GM23338 (cell line): ENCODE results near the gene ZDHHC8. TPM values are rescaled to one million over a fixed set of nuclear protein-coding genes. Genes with fewer than 3 reads are reported as not detected.

Experiments
- ATAC-seq: fragments of 200-7000 bp; cut with Tn5 transposase; 3 replicates; pipeline ENCODE4 v1.9.1; 2020
- DNase-seq: peaks from one replicate; pipeline ENCODE4 v3.0.0-alpha.2; 2015; ENCODE audit warnings: low spot score
- H2AFZ ChIP-seq: fragments of 200-600 bp; sonication (generic); 2 replicates; pipeline ENCODE4 v1.8.0; 2016; ENCODE audit warnings: antibody characterized with exemption, mild to moderate bottlenecking, moderate library complexity
- H3F3A ChIP-seq: fragments of 200-600 bp; sonication (generic); replicated peaks from 2 replicates; pipeline ENCODE4 v1.8.0; 2017; ENCODE audit warnings: antibody characterized with exemption, mixed run types, low read depth
- H3K27ac ChIP-seq: fragments of 200-600 bp; sonication (generic); 2 replicates; pipeline ENCODE4 v1.6.1; 2016; ENCODE audit warnings: low read depth
- H3K27me3 ChIP-seq: fragments of 200-600 bp; sonication (generic); 2 replicates; pipeline ENCODE4 v1.8.0; 2016; ENCODE audit warnings: mild to moderate bottlenecking, mixed run types, moderate library complexity; ENCODE audit not compliant: insufficient read depth
- H3K36me3 ChIP-seq: fragments of 200-600 bp; sonication (generic); 2 replicates; pipeline ENCODE4 v1.8.0; 2016; ENCODE audit warnings: mild to moderate bottlenecking; ENCODE audit not compliant: insufficient read depth
- H3K4me1 ChIP-seq: fragments of 200-600 bp; sonication (generic); 2 replicates; pipeline ENCODE4 v1.8.0; 2016; ENCODE audit warnings: mild to moderate bottlenecking, moderate library complexity; ENCODE audit not compliant: insufficient read depth
- H3K4me2 ChIP-seq: fragments of 200-600 bp; sonication (generic); 2 replicates; pipeline ENCODE4 v1.7.1; 2017; ENCODE audit warnings: mixed run types
- H3K4me3 ChIP-seq: fragments of 200-600 bp; sonication (generic); 2 replicates; pipeline ENCODE4 v1.6.1; 2016; ENCODE audit warnings: mixed run types
- H3K79me2 ChIP-seq: fragments of 200-600 bp; sonication (generic); replicated peaks from 2 replicates; pipeline ENCODE4 v1.8.0; 2017; ENCODE audit warnings: mild to moderate bottlenecking; ENCODE audit not compliant: insufficient read depth
- H3K9me2 ChIP-seq: fragments of 200-600 bp; sonication (generic); 2 replicates; pipeline ENCODE4 v1.8.0; 2017; ENCODE audit not compliant: insufficient read depth
- H4K20me1 ChIP-seq: fragments of 200-600 bp; sonication (generic); replicated peaks from 2 replicates; pipeline ENCODE4 v1.8.0; 2017; ENCODE audit warnings: mild to moderate bottlenecking; ENCODE audit not compliant: insufficient read depth
- H3K27ac Mint-ChIP-seq: 2 replicates; pipeline ENCODE4 v1.8.0; 2020; ENCODE audit warnings: inconsistent platforms, mild to moderate bottlenecking, moderate library complexity, mixed read lengths
- H3K27me3 Mint-ChIP-seq: 3 replicates; pipeline ENCODE4 v1.8.0; 2022; ENCODE audit warnings: low read depth, mild to moderate bottlenecking, moderate library complexity, mixed read lengths, inconsistent platforms; ENCODE audit not compliant: insufficient read depth, poor library complexity
- H3K36me3 Mint-ChIP-seq: 3 replicates; pipeline ENCODE4 v1.8.0; 2021; ENCODE audit warnings: low read depth, mild to moderate bottlenecking, inconsistent platforms, moderate library complexity, mixed read lengths
- H3K4me1 Mint-ChIP-seq: 3 replicates; pipeline ENCODE4 v1.8.0; 2020; ENCODE audit warnings: mild to moderate bottlenecking, inconsistent platforms, mixed read lengths
- H3K4me3 Mint-ChIP-seq: 3 replicates; pipeline ENCODE4 v1.8.0; 2021; ENCODE audit warnings: moderate library complexity, mild to moderate bottlenecking, inconsistent platforms, mixed read lengths
- H3K9me3 Mint-ChIP-seq: 3 replicates; pipeline ENCODE4 v1.8.0; 2020; ENCODE audit warnings: moderate library complexity, mild to moderate bottlenecking, inconsistent platforms, mixed read lengths
- JUNB ChIP-seq: IDR thresholded peaks from one replicate; pipeline ENCODE4 v1.6.1; 2016; ENCODE audit warnings: antibody characterized with exemption; ENCODE audit not compliant: unreplicated experiment
- NANOG ChIP-seq: IDR thresholded peaks from 2 replicates; pipeline ENCODE4 v1.6.1; 2016; ENCODE audit warnings: antibody characterized with exemption, borderline replicate concordance
- STAT1 ChIP-seq: IDR thresholded peaks from one replicate; pipeline ENCODE4 v1.6.1; 2016; ENCODE audit warnings: antibody characterized with exemption; ENCODE audit not compliant: unreplicated experiment
- ZNF114 ChIP-seq: fragments of 250-450 bp; sonication (Bioruptor Pico); IDR thresholded peaks from 2 replicates; pipeline ENCODE4 v1.5.0; 2020; ENCODE audit warnings: mild to moderate bottlenecking, moderate library complexity
- ZNF331 ChIP-seq: fragments of 250-450 bp; sonication (Bioruptor Pico); IDR thresholded peaks from 2 replicates; pipeline ENCODE4 v1.5.0; 2020; ENCODE audit warnings: low read depth, mild to moderate bottlenecking, moderate library complexity
- polyA plus RNA-seq: library from polyadenylated mRNA; unstranded; fragments of >200 nt; fragmentation: Nextera tagmentation; extraction: Ambion mirVana; gene quantifications from 2 replicates; pipeline ENCODE4 v1.2.1, GENCODE V29; 2016
- total RNA-seq: library from RNA; depleted of rRNA; stranded (reverse); fragments of >200 nt; shearing (Covaris generic); gene quantifications from 2 replicates; pipeline ENCODE4 v1.2.3, GENCODE V29; 2014
- TF ChIP-seq, protein P1 (sequence below), 2 experiments: fragments of 200-600 bp in 1 of 2; sonication (generic) in 1 of 2; conservative IDR thresholded peaks; 2 replicates each; pipeline versions ENCODE4 v1.5.1 to v1.6.1; 2016 to 2017; ENCODE audit warnings: antibody characterized with exemption in 2 of 2, low read depth in 2 of 2, mild to moderate bottlenecking in 2 of 2, moderate library complexity in 1 of 2
- TF ChIP-seq, protein P2 (sequence below): IDR thresholded peaks from 2 replicates; pipeline ENCODE4 v1.6.1; 2016; ENCODE audit warnings: antibody characterized with exemption
- TF ChIP-seq, protein P3 (sequence below): IDR thresholded peaks from one replicate; pipeline ENCODE4 v1.6.1; 2018; ENCODE audit warnings: antibody characterized with exemption; ENCODE audit not compliant: unreplicated experiment

Gene ZDHHC8
- total and polyA plus RNA-seq, 2 experiments from 2014 or later = 13.7 to 47.6 TPM

DNA sequence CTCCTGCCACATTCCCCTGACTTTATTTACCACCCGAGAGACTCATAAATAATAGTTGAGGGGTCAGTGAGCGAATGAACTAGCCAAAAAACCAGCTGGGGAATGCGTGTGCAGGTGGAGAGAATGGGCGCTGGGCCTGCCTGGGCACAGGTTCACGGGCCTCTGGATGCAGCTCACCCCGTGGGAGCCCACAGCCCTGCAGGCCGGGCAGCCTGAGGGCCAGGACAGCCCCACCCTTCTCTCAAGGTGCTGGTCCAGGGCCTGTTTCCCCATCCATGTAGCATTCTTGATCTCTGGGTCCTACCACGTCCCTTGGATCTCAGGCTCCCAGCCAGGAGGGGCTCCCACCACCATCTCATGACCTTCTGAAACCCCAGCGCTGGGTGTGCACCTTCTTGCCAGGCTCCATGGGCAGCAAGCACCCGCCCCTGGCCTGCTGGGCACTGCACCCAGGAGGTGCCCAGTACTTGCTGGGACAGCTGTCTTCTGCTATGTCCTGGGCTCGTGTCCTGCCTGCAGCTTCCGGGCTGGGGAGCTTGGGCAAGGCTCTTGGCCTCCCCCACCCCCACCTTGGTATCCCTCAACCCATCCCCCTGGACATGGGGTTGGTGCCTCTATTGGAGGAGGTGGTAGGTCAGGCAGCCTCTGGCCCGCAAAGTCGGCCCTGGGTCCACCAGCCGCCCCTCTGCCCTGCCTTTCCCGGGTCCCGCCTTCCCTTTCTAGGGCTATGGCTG is 62.3 kb downstream of the ZDHHC8 start:
- TF ChIP-seq STAT1 (no peak), ZNF331 (CRISPR knock-in tag) (no peak)
- TF ChIP-seq, protein P1, sequence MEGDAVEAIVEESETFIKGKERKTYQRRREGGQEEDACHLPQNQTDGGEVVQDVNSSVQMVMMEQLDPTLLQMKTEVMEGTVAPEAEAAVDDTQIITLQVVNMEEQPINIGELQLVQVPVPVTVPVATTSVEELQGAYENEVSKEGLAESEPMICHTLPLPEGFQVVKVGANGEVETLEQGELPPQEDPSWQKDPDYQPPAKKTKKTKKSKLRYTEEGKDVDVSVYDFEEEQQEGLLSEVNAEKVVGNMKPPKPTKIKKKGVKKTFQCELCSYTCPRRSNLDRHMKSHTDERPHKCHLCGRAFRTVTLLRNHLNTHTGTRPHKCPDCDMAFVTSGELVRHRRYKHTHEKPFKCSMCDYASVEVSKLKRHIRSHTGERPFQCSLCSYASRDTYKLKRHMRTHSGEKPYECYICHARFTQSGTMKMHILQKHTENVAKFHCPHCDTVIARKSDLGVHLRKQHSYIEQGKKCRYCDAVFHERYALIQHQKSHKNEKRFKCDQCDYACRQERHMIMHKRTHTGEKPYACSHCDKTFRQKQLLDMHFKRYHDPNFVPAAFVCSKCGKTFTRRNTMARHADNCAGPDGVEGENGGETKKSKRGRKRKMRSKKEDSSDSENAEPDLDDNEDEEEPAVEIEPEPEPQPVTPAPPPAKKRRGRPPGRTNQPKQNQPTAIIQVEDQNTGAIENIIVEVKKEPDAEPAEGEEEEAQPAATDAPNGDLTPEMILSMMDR (conservative IDR thresholded peaks at IDR 0.05; ENCODE audit: low read depth in 2 of 2) = 0 out of 4 replicates have a peak, but pooled peaks of 1 of the 2 experiments have one; percentile 4
- Histone ChIP-seq H3K9me2 (no peaks in the 10 kb centered on the region), H3K79me2 (no peaks in the 10 kb centered on the region), H2AFZ (no peak overlapping the region), H3K36me3 (no peaks in the 10 kb centered on the region), H4K20me1 (no peaks in the 10 kb centered on the region), H3K27me3 (no peaks in the 10 kb centered on the region), H3F3A (no peaks in the 10 kb centered on the region), H3K27ac (no peak overlapping the region), H3K4me2 (no peak overlapping the region), H3K4me3 (no peak overlapping the region), H3K4me1 (no peaks in the 10 kb centered on the region)
- Mint-ChIP-seq H3K9me3 (no peaks in the 10 kb centered on the region), H3K36me3 (no peaks in the 10 kb centered on the region), H3K27me3 (peaks cover 6% of the 10 kb centered on the region), H3K27ac (no peak overlapping the region), H3K4me1 (no peaks in the 10 kb centered on the region; the same call in 2 of the 3 replicates), H3K4me3 (no peak overlapping the region)
- no peak for DNase-seq
- ATAC-seq = no peak

DNA sequence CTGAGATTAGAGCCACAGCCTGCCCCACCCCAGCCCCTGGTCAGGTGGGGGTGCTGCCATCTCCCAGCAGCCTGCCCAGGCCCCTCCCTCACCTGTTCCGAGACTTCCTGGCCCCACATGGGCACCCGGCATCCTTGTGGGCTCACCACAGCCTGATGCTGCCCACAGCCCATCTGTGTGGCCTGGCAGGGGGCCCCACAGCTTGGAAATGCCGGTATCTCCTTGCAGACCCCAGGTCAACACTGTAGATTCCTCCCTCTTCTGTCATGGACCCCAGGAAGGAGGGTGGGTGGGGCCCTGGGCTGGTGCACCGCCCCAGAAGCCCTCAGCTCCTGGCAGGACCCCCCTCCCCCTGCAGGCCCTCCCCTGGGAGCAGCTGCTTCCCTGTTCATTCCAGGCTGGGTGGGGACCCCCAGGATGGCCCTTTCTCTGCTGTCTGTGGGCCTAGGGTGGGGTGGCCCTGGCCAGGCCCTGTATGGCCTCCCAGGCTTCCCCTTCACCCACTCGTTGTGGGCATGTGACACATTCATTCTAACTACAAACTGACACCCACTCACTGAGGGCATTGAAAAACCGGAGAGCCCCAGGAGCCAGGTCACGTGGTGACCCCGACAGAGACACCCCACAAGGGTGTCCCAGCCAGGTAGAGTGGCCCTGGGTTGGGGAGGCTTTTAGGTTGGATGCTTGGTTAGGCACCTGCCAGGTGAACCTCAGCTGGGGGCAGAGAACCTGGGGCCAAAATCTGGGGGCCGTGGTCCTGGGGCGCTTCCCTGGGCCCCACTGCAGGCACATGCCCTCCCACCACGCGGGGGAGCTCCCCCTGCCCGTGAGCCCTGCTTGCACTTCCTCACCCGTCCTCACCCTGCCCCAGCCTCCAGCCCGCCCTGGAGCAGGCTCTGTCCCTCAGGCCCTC is 63.3 kb downstream of the ZDHHC8 start:
- Histone ChIP-seq H3K27ac (no peak overlapping the region), H2AFZ (peak overlapping the region; percentile 38; the same call in 1 of the 2 replicates), H3K27me3 (no peaks in the 10 kb centered on the region), H3F3A (no peaks in the 10 kb centered on the region), H3K4me2 (no peak overlapping the region), H3K4me1 (no peaks in the 10 kb centered on the region), H3K4me3 (no peak overlapping the region), H3K9me2 (no peaks in the 10 kb centered on the region), H3K36me3 (no peaks in the 10 kb centered on the region), H3K79me2 (no peaks in the 10 kb centered on the region), H4K20me1 (no peaks in the 10 kb centered on the region)
- Mint-ChIP-seq H3K27me3 (peaks cover 6% of the 10 kb centered on the region), H3K36me3 (no peaks in the 10 kb centered on the region), H3K27ac (no peak overlapping the region), H3K4me1 (no peaks in the 10 kb centered on the region; the same call in 2 of the 3 replicates), H3K4me3 (no peak overlapping the region), H3K9me3 (no peaks in the 10 kb centered on the region)
- ATAC-seq = peak; percentile 61
- no peak for DNase-seq
- TF ChIP-seq, protein P2, sequence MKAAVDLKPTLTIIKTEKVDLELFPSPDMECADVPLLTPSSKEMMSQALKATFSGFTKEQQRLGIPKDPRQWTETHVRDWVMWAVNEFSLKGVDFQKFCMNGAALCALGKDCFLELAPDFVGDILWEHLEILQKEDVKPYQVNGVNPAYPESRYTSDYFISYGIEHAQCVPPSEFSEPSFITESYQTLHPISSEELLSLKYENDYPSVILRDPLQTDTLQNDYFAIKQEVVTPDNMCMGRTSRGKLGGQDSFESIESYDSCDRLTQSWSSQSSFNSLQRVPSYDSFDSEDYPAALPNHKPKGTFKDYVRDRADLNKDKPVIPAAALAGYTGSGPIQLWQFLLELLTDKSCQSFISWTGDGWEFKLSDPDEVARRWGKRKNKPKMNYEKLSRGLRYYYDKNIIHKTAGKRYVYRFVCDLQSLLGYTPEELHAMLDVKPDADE = no peak
- TF ChIP-seq ZNF331 (CRISPR knock-in tag) (no peak), STAT1 (no peak), JUNB (no peak), ZNF114 (CRISPR knock-in tag) (no peak), NANOG (no peak)
- TF ChIP-seq, protein P3, sequence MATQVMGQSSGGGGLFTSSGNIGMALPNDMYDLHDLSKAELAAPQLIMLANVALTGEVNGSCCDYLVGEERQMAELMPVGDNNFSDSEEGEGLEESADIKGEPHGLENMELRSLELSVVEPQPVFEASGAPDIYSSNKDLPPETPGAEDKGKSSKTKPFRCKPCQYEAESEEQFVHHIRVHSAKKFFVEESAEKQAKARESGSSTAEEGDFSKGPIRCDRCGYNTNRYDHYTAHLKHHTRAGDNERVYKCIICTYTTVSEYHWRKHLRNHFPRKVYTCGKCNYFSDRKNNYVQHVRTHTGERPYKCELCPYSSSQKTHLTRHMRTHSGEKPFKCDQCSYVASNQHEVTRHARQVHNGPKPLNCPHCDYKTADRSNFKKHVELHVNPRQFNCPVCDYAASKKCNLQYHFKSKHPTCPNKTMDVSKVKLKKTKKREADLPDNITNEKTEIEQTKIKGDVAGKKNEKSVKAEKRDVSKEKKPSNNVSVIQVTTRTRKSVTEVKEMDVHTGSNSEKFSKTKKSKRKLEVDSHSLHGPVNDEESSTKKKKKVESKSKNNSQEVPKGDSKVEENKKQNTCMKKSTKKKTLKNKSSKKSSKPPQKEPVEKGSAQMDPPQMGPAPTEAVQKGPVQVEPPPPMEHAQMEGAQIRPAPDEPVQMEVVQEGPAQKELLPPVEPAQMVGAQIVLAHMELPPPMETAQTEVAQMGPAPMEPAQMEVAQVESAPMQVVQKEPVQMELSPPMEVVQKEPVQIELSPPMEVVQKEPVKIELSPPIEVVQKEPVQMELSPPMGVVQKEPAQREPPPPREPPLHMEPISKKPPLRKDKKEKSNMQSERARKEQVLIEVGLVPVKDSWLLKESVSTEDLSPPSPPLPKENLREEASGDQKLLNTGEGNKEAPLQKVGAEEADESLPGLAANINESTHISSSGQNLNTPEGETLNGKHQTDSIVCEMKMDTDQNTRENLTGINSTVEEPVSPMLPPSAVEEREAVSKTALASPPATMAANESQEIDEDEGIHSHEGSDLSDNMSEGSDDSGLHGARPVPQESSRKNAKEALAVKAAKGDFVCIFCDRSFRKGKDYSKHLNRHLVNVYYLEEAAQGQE = no peak
